Hematopoietic multipotent progenitor cell (in vitro differentiated cells): ENCODE results near the gene CORO2B. TPM values are rescaled to one million over a fixed set of nuclear protein-coding genes. Genes with fewer than 3 reads are reported as not detected.
"Not testable (repeated sequence)": the region's sequence is repeated elsewhere in the genome, so short reads cannot be mapped to it uniquely, and the experiment has no call there.

Experiments
- DNase-seq, 3 donors: peaks; one replicate each; pipeline ENCODE4 v3.0.0-alpha.2; 2011 to 2015; ENCODE audit warnings: low read depth in 2 of 3, low spot score in 2 of 3
- total RNA-seq: library from RNA; depleted of rRNA; stranded (reverse); fragments of >200 nt; gene quantifications from one replicate; pipeline ENCODE4 v1.2.3, GENCODE V29; 2012

CORO2B gene
- total RNA-seq, 1 donor, result under 0.01 TPM

- no peak for DNase-seq
Measured at GRCh38 chr15:68751622-68752021, 172.8 kb downstream of the CORO2B start.

GRCh38 chr15:68755731-68756130, 176.9 kb downstream of the CORO2B start:
- DNase-seq, result no peak

GRCh38 chr15:68759982-68760579, 181.3 kb downstream of the CORO2B start:
- DNase-seq, result not testable (repeated sequence)

- DNase-seq, result no peak
Measured at GRCh38 chr15:68763063-68763462, 184.3 kb downstream of the CORO2B start.

- no peak for DNase-seq
Measured at GRCh38 chr15:68764090-68764489, 185.3 kb downstream of the CORO2B start.

GRCh38 chr15:68765602-68766368, 187.0 kb downstream of the CORO2B start:
- DNase-seq, result no peak

GRCh38 chr15:68767833-68768232, 189.0 kb downstream of the CORO2B start:
- DNase-seq, result no peak

- no peak for DNase-seq
Measured at GRCh38 chr15:68768321-68768720, 189.5 kb downstream of the CORO2B start.

- no peak for DNase-seq
Measured at GRCh38 chr15:68769702-68770101, 190.9 kb downstream of the CORO2B start.

- peak in 1 of 3 donors; percentile 33 for DNase-seq
Measured at GRCh38 chr15:68770216-68770615, 191.4 kb downstream of the CORO2B start.

- no peak for DNase-seq
Measured at GRCh38 chr15:68773036-68773435, 194.2 kb downstream of the CORO2B start.

- DNase-seq, result no peak
Measured at GRCh38 chr15:68774120-68774519, 195.3 kb downstream of the CORO2B start.

- DNase-seq, result no peak
Measured at GRCh38 chr15:68774521-68775235, 195.9 kb downstream of the CORO2B start.

- no peak for DNase-seq
Measured at GRCh38 chr15:68775236-68775577, 196.4 kb downstream of the CORO2B start.

- DNase-seq, result no peak
Measured at GRCh38 chr15:68775671-68776476, 197.1 kb downstream of the CORO2B start.

GRCh38 chr15:68776477-68777270, 197.9 kb downstream of the CORO2B start:
- DNase-seq, result no peak
